OCI-LY1 (cell line): ENCODE measurements around the gene ATP1B1.

Experiments
- H2AFZ ChIP-seq: fragments of 200-600 bp; sonication (generic), shearing (Covaris generic); 2 replicates; pipeline ENCODE4 v1.6.0; 2014; ENCODE audit warnings: antibody characterized with exemption, mild to moderate bottlenecking, low read length
- H3F3A ChIP-seq: fragments of 200-600 bp; sonication (generic), shearing (Covaris generic); 2 replicates; pipeline ENCODE4 v1.6.0; 2014; ENCODE audit warnings: mild to moderate bottlenecking, antibody characterized with exemption, low read length, moderate library complexity; ENCODE audit not compliant: insufficient read depth
- H3K27ac ChIP-seq: fragments of 200-600 bp; sonication (generic); 2 replicates; pipeline ENCODE4 v1.5.1; 2014; ENCODE audit warnings: low read length, mixed run types, mild to moderate bottlenecking, low read depth; ENCODE audit not compliant: poor library complexity, severe bottlenecking
- H3K27me3 ChIP-seq: fragments of 200-600 bp; sonication (generic); 2 replicates; pipeline ENCODE4 v1.6.0; 2014; ENCODE audit warnings: antibody characterized with exemption, mild to moderate bottlenecking, low read length, moderate library complexity; ENCODE audit not compliant: insufficient read depth
- H3K36me3 ChIP-seq: fragments of 200-600 bp; sonication (generic); 2 replicates; pipeline ENCODE4 v1.6.1; 2014; ENCODE audit warnings: mild to moderate bottlenecking, antibody characterized with exemption, low read length, moderate library complexity, mixed read lengths; ENCODE audit not compliant: insufficient read depth
- H3K4me1 ChIP-seq: fragments of 200-600 bp; sonication (generic); 2 replicates; pipeline ENCODE4 v1.5.1; 2014; ENCODE audit warnings: mild to moderate bottlenecking, low read length, moderate library complexity; ENCODE audit not compliant: insufficient read depth, severe bottlenecking
- H3K4me2 ChIP-seq: fragments of 200-600 bp; sonication (generic), shearing (Covaris generic); 2 replicates; pipeline ENCODE4 v1.6.1; 2014; ENCODE audit warnings: low read length
- H3K4me3 ChIP-seq: fragments of 200-600 bp; sonication (generic); 2 replicates; pipeline ENCODE4 v1.5.1; 2014; ENCODE audit warnings: low read length, low read depth, mild to moderate bottlenecking, mixed read lengths; ENCODE audit not compliant: poor library complexity, severe bottlenecking
- H3K79me2 ChIP-seq: fragments of 200-600 bp; shearing (Covaris generic); 2 replicates; pipeline ENCODE4 v1.6.1; 2016; ENCODE audit warnings: mixed run types, low read length, mixed read lengths; ENCODE audit not compliant: insufficient read depth
- H3K9ac ChIP-seq: fragments of 200-600 bp; sonication (generic), shearing (Covaris generic); 2 replicates; pipeline ENCODE4 v1.6.1; 2014; ENCODE audit warnings: mild to moderate bottlenecking, low read length, mixed read lengths
- H3K9me2 ChIP-seq: fragments of 200-600 bp; sonication (generic), shearing (Covaris generic); 2 replicates; pipeline ENCODE4 v1.6.1; 2014; ENCODE audit warnings: low read depth, mild to moderate bottlenecking, low read length, mixed read lengths
- H3K9me3 ChIP-seq: fragments of 200-600 bp; shearing (Covaris generic); 2 replicates; pipeline ENCODE4 v1.6.1; 2014; ENCODE audit warnings: low read length, mixed read lengths
- H4K20me1 ChIP-seq: fragments of 200-600 bp; sonication (generic), shearing (Covaris generic); 2 replicates; pipeline ENCODE4 v1.6.0; 2016; ENCODE audit warnings: mild to moderate bottlenecking, low read length; ENCODE audit not compliant: insufficient read depth
- EZH2 ChIP-seq: fragments of 200-600 bp; sonication (generic), shearing (Covaris generic); IDR thresholded peaks from 2 replicates; pipeline ENCODE4 v1.8.0; 2017; ENCODE audit warnings: borderline replicate concordance, mixed run types, mild to moderate bottlenecking, antibody characterized with exemption, low read length, moderate library complexity, mixed read lengths
- TF ChIP-seq, protein P1 (sequence below): fragments of 200-600 bp; sonication (generic), shearing (Covaris generic); IDR thresholded peaks from 2 replicates; pipeline ENCODE4 v1.5.1; 2017; ENCODE audit warnings: mild to moderate bottlenecking, antibody characterized with exemption, low read length, moderate library complexity, mixed read lengths

ATP1B1 gene

GRCh38 chr1:169115891-169116585 is 9.5 kb downstream of the ATP1B1 start:
- H3K79me2 ChIP-seq: no peaks in the 10 kb centered on the region
- H3K36me3 ChIP-seq: peaks cover 16% of the 10 kb centered on the region
- H3K9me3 ChIP-seq: no peaks in the 10 kb centered on the region
- no peak for TF ChIP-seq EZH2
- TF ChIP-seq, protein P1, sequence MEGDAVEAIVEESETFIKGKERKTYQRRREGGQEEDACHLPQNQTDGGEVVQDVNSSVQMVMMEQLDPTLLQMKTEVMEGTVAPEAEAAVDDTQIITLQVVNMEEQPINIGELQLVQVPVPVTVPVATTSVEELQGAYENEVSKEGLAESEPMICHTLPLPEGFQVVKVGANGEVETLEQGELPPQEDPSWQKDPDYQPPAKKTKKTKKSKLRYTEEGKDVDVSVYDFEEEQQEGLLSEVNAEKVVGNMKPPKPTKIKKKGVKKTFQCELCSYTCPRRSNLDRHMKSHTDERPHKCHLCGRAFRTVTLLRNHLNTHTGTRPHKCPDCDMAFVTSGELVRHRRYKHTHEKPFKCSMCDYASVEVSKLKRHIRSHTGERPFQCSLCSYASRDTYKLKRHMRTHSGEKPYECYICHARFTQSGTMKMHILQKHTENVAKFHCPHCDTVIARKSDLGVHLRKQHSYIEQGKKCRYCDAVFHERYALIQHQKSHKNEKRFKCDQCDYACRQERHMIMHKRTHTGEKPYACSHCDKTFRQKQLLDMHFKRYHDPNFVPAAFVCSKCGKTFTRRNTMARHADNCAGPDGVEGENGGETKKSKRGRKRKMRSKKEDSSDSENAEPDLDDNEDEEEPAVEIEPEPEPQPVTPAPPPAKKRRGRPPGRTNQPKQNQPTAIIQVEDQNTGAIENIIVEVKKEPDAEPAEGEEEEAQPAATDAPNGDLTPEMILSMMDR: no peak
- H4K20me1 ChIP-seq: no peaks in the 10 kb centered on the region
- peak overlapping the region; percentile 62 for H3K9ac ChIP-seq
- no peaks in the 10 kb centered on the region for H3K27me3 ChIP-seq
- no peaks in the 10 kb centered on the region for H3K9me2 ChIP-seq
- H3K27ac ChIP-seq: peak overlapping the region; percentile 85
- H3K4me1 ChIP-seq: peaks cover 46% of the 10 kb centered on the region
- peak overlapping the region; percentile 76 for H3K4me2 ChIP-seq
- H3K4me3 ChIP-seq: peak overlapping the region; percentile 57
- no peak overlapping the region for H2AFZ ChIP-seq
- H3F3A ChIP-seq: no peaks in the 10 kb centered on the region

DNA sequence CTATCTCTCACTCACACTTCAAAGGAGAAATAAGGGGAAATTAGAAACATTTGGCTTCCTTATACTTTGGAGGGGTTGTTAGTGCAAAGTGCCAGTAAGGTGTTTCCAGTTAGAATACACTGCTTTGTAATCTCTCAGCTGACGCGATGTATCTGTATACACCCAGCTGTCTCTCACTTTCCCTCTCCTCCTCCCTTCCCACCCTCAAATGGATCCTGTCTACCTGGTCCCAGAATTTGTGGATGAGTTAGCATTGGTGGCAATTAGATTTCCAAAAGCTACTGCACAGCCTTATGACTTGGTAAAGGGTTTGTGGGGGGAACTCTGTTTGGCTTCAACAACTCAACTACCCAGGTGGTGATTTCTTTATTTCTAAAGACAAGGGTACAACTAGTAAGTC is 10.5 kb downstream of the ATP1B1 start:
- Histone ChIP-seq H3K27ac (peak overlapping the region; percentile 85), H3K9me2 (no peaks in the 10 kb centered on the region), H3K36me3 (peaks cover 7% of the 10 kb centered on the region), H3K9me3 (no peaks in the 10 kb centered on the region), H3K79me2 (no peaks in the 10 kb centered on the region), H4K20me1 (no peaks in the 10 kb centered on the region), H3K4me3 (peak overlapping the region; percentile 57), H3F3A (no peaks in the 10 kb centered on the region), H3K4me2 (peak overlapping the region; percentile 76; the same call in 1 of the 2 replicates), H2AFZ (no peak overlapping the region), H3K9ac (no peak overlapping the region; the same call in 1 of the 2 replicates), H3K4me1 (peaks cover 39% of the 10 kb centered on the region), H3K27me3 (no peaks in the 10 kb centered on the region)
- TF ChIP-seq EZH2: no peak
- TF ChIP-seq, protein P1: no peak

GRCh38 chr1:169117599-169117998 is 11.1 kb downstream of the ATP1B1 start:
- Histone ChIP-seq H4K20me1 (no peaks in the 10 kb centered on the region), H3K36me3 (peaks cover 1% of the 10 kb centered on the region), H3K4me1 (peaks cover 36% of the 10 kb centered on the region), H3K27me3 (no peaks in the 10 kb centered on the region), H3K4me3 (no peak overlapping the region), H3K79me2 (no peaks in the 10 kb centered on the region), H2AFZ (no peak overlapping the region), H3K4me2 (no peak overlapping the region; the same call in 1 of the 2 replicates), H3K27ac (peak overlapping the region; percentile 85), H3F3A (no peaks in the 10 kb centered on the region), H3K9me2 (no peaks in the 10 kb centered on the region), H3K9ac (no peak overlapping the region), H3K9me3 (no peaks in the 10 kb centered on the region)
- TF ChIP-seq, protein P1: no peak
- no peak for TF ChIP-seq EZH2
